ENCODE measurements around the gene NPPB.

Gene NPPB

GRCh38 chr1:11882814-11883538 lies 24.2 kb upstream of the NPPB start:
- H4K20me1 ChIP-seq (ENCODE audit: control insufficient read depth, insufficient read depth, low read depth, low read length) = no peaks in the 10 kb centered on the region
- H3K27ac ChIP-seq (ENCODE audit: low read depth, low read length) = no peak overlapping the region
- TF ChIP-seq EZH2phosphoT487 (IDR thresholded peaks at IDR 0.05; ENCODE audit: borderline replicate concordance, low read length) (no peak), CTCF (IDR thresholded peaks at IDR 0.05; ENCODE audit: low read depth, low read length, poor library complexity, severe bottlenecking) (no peak)
- no peaks in the 10 kb centered on the region for H3K9me3 ChIP-seq (ENCODE audit: control insufficient read depth, insufficient read depth, low read length)
- no peaks in the 10 kb centered on the region for H3K9me2 ChIP-seq (replicated peaks; ENCODE audit: control insufficient read depth, low read length)
- peaks cover 28% of the 10 kb centered on the region for H3K27me3 ChIP-seq (ENCODE audit: control insufficient read depth, low read length)
- H3K4me1 ChIP-seq (ENCODE audit: control insufficient read depth, low read length) = peaks cover 5% of the 10 kb centered on the region; the same call in 1 of the 2 replicates
- no peak overlapping the region for H3K4me2 ChIP-seq (ENCODE audit: low read length)
- H3K36me3 ChIP-seq (ENCODE audit: control insufficient read depth, low read length) = no peaks in the 10 kb centered on the region
- H3F3A ChIP-seq (ENCODE audit: control insufficient read depth, insufficient read depth) = no peaks in the 10 kb centered on the region
- H3K4me3 ChIP-seq (ENCODE audit: low read length) = no peak overlapping the region
- H3K79me2 ChIP-seq (ENCODE audit: control insufficient read depth, low read length) = no peaks in the 10 kb centered on the region

- TF ChIP-seq CTCF (IDR thresholded peaks at IDR 0.05; ENCODE audit: low read depth, low read length, poor library complexity, severe bottlenecking) (no peak), EZH2phosphoT487 (IDR thresholded peaks at IDR 0.05; ENCODE audit: borderline replicate concordance, low read length) (no peak)
- Histone ChIP-seq H3K4me1 (ENCODE audit: control insufficient read depth, low read length) (peaks cover 5% of the 10 kb centered on the region; the same call in 1 of the 2 replicates), H3K4me2 (ENCODE audit: low read length) (no peak overlapping the region), H3K36me3 (ENCODE audit: control insufficient read depth, low read length) (no peaks in the 10 kb centered on the region), H4K20me1 (ENCODE audit: control insufficient read depth, insufficient read depth, low read depth, low read length) (no peaks in the 10 kb centered on the region), H3F3A (ENCODE audit: control insufficient read depth, insufficient read depth) (no peaks in the 10 kb centered on the region), H3K27ac (ENCODE audit: low read depth, low read length) (no peak overlapping the region), H3K79me2 (ENCODE audit: control insufficient read depth, low read length) (no peaks in the 10 kb centered on the region), H3K9me2 (replicated peaks; ENCODE audit: control insufficient read depth, low read length) (no peaks in the 10 kb centered on the region), H3K4me3 (ENCODE audit: low read length) (no peak overlapping the region), H3K27me3 (ENCODE audit: control insufficient read depth, low read length) (peaks cover 32% of the 10 kb centered on the region), H3K9me3 (ENCODE audit: control insufficient read depth, insufficient read depth, low read length) (no peaks in the 10 kb centered on the region)
These were observed 23.1 kb upstream of the NPPB start for GRCh38 chr1:11881749-11882441.

GRCh38 chr1:11880911-11881748 lies 22.4 kb upstream of the NPPB start:
- Histone ChIP-seq H3K4me2 (ENCODE audit: low read length) (no peak overlapping the region), H3K9me3 (ENCODE audit: control insufficient read depth, insufficient read depth, low read length) (no peaks in the 10 kb centered on the region), H4K20me1 (ENCODE audit: control insufficient read depth, insufficient read depth, low read depth, low read length) (no peaks in the 10 kb centered on the region), H3K36me3 (ENCODE audit: control insufficient read depth, low read length) (no peaks in the 10 kb centered on the region), H3K4me1 (ENCODE audit: control insufficient read depth, low read length) (peaks cover 5% of the 10 kb centered on the region; the same call in 1 of the 2 replicates), H3K4me3 (ENCODE audit: low read length) (no peak overlapping the region), H3K79me2 (ENCODE audit: control insufficient read depth, low read length) (no peaks in the 10 kb centered on the region), H3K27me3 (ENCODE audit: control insufficient read depth, low read length) (peaks cover 36% of the 10 kb centered on the region), H3F3A (ENCODE audit: control insufficient read depth, insufficient read depth) (no peaks in the 10 kb centered on the region), H3K27ac (ENCODE audit: low read depth, low read length) (no peak overlapping the region), H3K9me2 (replicated peaks; ENCODE audit: control insufficient read depth, low read length) (no peaks in the 10 kb centered on the region)
- TF ChIP-seq EZH2phosphoT487 (IDR thresholded peaks at IDR 0.05; ENCODE audit: borderline replicate concordance, low read length) (no peak), CTCF (IDR thresholded peaks at IDR 0.05; ENCODE audit: low read depth, low read length, poor library complexity, severe bottlenecking) (no peak)
